Naive thymus-derived CD4-positive, alpha-beta T cell (primary cell): ENCODE results near the gene LARGE2. TPM values are rescaled to one million over a fixed set of nuclear protein-coding genes. Genes with fewer than 3 reads are reported as not detected.

Experiments
- ATAC-seq: fragments of 150-1000 bp; cut with Tn5 transposase; 2 replicates; pipeline ENCODE4 v1.10.0; 2021; ENCODE audit warnings: mild to moderate bottlenecking, moderate library complexity
- CTCF ChIA-PET: fragments of 350-600 bp; sonication (Branson Sonifier 250); formaldehyde crosslinking; loops from one replicate; lab custom pipeline; 2021; ENCODE audit warnings: antibody characterized with exemption; lab: Charles Lee
- POLR2A ChIA-PET: fragments of 350-600 bp; sonication (Branson Sonifier 250); formaldehyde crosslinking; loops from one replicate; lab custom pipeline; 2021; ENCODE audit warnings: antibody characterized with exemption, inconsistent platforms; lab: Charles Lee
- DNase-seq, 9 donors: peaks; one replicate each; pipeline versions ENCODE4 v3.0.0 to v3.0.0-alpha.2; 2020 to 2022; ENCODE audit warnings: mixed read lengths in 1 of 9
- H3K27ac ChIP-seq: one replicate; pipeline ENCODE4 v1.7.0; 2013; ENCODE audit warnings: mild to moderate bottlenecking, low read depth, low read length, moderate library complexity
- H3K27me3 ChIP-seq, 2 donors: one replicate each; pipeline ENCODE4 v1.7.0; 2013; ENCODE audit warnings: low read length in 2 of 2, mild to moderate bottlenecking in 2 of 2, moderate library complexity in 2 of 2; ENCODE audit not compliant: control insufficient read depth in 2 of 2, insufficient read depth in 2 of 2
- H3K36me3 ChIP-seq, 3 experiments: 1 replicate in 2 of 3; 2 replicates in 1 of 3; pipeline ENCODE4 v1.7.0; 2013; ENCODE audit warnings: low read length in 3 of 3, mild to moderate bottlenecking in 3 of 3, moderate library complexity in 1 of 3; ENCODE audit not compliant: insufficient read depth in 3 of 3, control insufficient read depth in 2 of 3
- H3K4me1 ChIP-seq, 2 donors: one replicate each; pipeline ENCODE4 v1.7.0; 2013; ENCODE audit warnings: low read length in 2 of 2, mild to moderate bottlenecking in 2 of 2, moderate library complexity in 1 of 2; ENCODE audit not compliant: control insufficient read depth in 2 of 2, insufficient read depth in 2 of 2
- H3K4me3 ChIP-seq: 2 replicates; pipeline ENCODE4 v1.7.0; 2013; ENCODE audit warnings: mild to moderate bottlenecking, low read length
- H3K9me3 ChIP-seq, 3 experiments: 1 replicate in 2 of 3; 2 replicates in 1 of 3; pipeline ENCODE4 v1.7.0; 2013; ENCODE audit warnings: low read length in 3 of 3; ENCODE audit not compliant: control insufficient read depth in 2 of 3
- H3K27ac Mint-ChIP-seq, 9 donors: one replicate each; pipeline ENCODE4 v1.8.0; 2020 to 2022; ENCODE audit warnings: mixed read lengths in 9 of 9, mild to moderate bottlenecking in 8 of 9, moderate library complexity in 5 of 9, inconsistent platforms in 2 of 9
- H3K27me3 Mint-ChIP-seq, 5 donors: one replicate each; pipeline ENCODE4 v1.8.0; 2021 to 2022; ENCODE audit warnings: mixed read lengths in 5 of 5, mild to moderate bottlenecking in 1 of 5
- H3K36me3 Mint-ChIP-seq, 5 donors: one replicate each; pipeline ENCODE4 v1.8.0; 2020 to 2022; ENCODE audit warnings: mixed read lengths in 5 of 5, mild to moderate bottlenecking in 3 of 5, inconsistent platforms in 1 of 5
- H3K4me1 Mint-ChIP-seq, 7 donors: one replicate each; pipeline ENCODE4 v1.8.0; 2020 to 2022; ENCODE audit warnings: mixed read lengths in 7 of 7, mild to moderate bottlenecking in 3 of 7, inconsistent platforms in 1 of 7
- H3K4me3 Mint-ChIP-seq, 10 donors: one replicate each; pipeline ENCODE4 v1.8.0; 2020 to 2022; ENCODE audit warnings: mild to moderate bottlenecking in 10 of 10, mixed read lengths in 10 of 10, moderate library complexity in 6 of 10, inconsistent platforms in 2 of 10
- H3K9me3 Mint-ChIP-seq, 11 donors: one replicate each; pipeline ENCODE4 v1.8.0; 2020 to 2022; ENCODE audit warnings: mixed read lengths in 11 of 11, mild to moderate bottlenecking in 4 of 11, inconsistent platforms in 1 of 11, moderate library complexity in 1 of 11
- intact Hi-C, 2 donors: fragments of 100-400 bp; cut with micrococcal nuclease; formaldehyde crosslinking; loops; one replicate each; pipeline ENCODE4 v1.15.1; 2023
- polyA plus RNA-seq, 2 donors: library from polyadenylated mRNA; unstranded; fragments of 300-500 nt; fragmentation: Illumina TruSeq; gene quantifications; one replicate each; pipeline ENCODE4 v1.2.3, GENCODE V29; 2021
- total RNA-seq, 6 experiments: library from RNA in 5 of 6; stranded (reverse) in 5 of 6; gene quantifications; 1 replicate in 5 of 6; 2 replicates in 1 of 6; pipeline ENCODE4 v1.2.3 and lab custom pipeline; 2021 to 2026

LARGE2 gene
- total and polyA plus RNA-seq, 7 experiments from 2014 or later, result 0.24 to 4.8 (median 1.6) TPM; not detected in 1

- Histone ChIP-seq H3K9me3 (no peaks in the 10 kb centered on the region), H3K4me1 (no peaks in the 10 kb centered on the region), H3K36me3 (peaks cover 0 to 14% (median 6%) of the 10 kb centered on the region in 3 experiments), H3K4me3 (no peak overlapping the region), H3K27ac (no peak overlapping the region), H3K27me3 (no peaks in the 10 kb centered on the region)
- POLR2A ChIA-PET, result interaction anchor here (0.8 kb wide), 1 partner anchor 1561 kb away, joined by 3 read pairs; no protein-coding TSS in a partner anchor
- H3K27ac Mint-ChIP-seq, result no peak overlapping the region
- peaks cover 5 to 38% (median 17%) of the 10 kb centered on the region in 5 donors for H3K36me3 Mint-ChIP-seq
- H3K9me3 Mint-ChIP-seq, result peaks cover 0 to 2% (median 0%) of the 10 kb centered on the region in 11 donors
- DNase-seq (no peak), ATAC-seq (no peak)
- intact Hi-C loops, result loop anchor here in 1 of 2 donors (10.0 kb wide), 1 partner anchor 273 kb away; no protein-coding TSS in a partner anchor
- no peak overlapping the region for H3K4me3 Mint-ChIP-seq
- peaks cover 0 to 5% (median 0%) of the 10 kb centered on the region in 7 donors for H3K4me1 Mint-ChIP-seq
- CTCF ChIA-PET, result no interaction called here
- no peaks in the 10 kb centered on the region for H3K27me3 Mint-ChIP-seq
These were observed 39.3 kb downstream of the LARGE2 start for GRCh38 chr11:45961751-45962240.

GRCh38 chr11:45964911-45965389, 42.5 kb downstream of the LARGE2 start:
- peaks cover 0 to 23% (median 8%) of the 10 kb centered on the region in 5 donors for H3K36me3 Mint-ChIP-seq
- Histone ChIP-seq H3K9me3 (no peaks in the 10 kb centered on the region), H3K27me3 (no peaks in the 10 kb centered on the region), H3K27ac (no peak overlapping the region), H3K4me3 (no peak overlapping the region), H3K36me3 (peaks cover 0 to 25% (median 6%) of the 10 kb centered on the region in 3 experiments), H3K4me1 (no peaks in the 10 kb centered on the region)
- DNase-seq, result peak; percentile 11 to 68 (median 61)
- no peak overlapping the region for H3K27ac Mint-ChIP-seq
- no peaks in the 10 kb centered on the region for H3K9me3 Mint-ChIP-seq
- no peaks in the 10 kb centered on the region for H3K4me1 Mint-ChIP-seq
- H3K4me3 Mint-ChIP-seq, result no peak overlapping the region
- ATAC-seq, result peak; percentile 96
- CTCF ChIA-PET, result interaction anchor here (0.7 to 3.4 kb wide), 19 partner anchors 9 to 546 kb away, joined by 3 to 33 read pairs (median 3); partner anchors contain the start of genes CRY2 and PEX16
- H3K27me3 Mint-ChIP-seq, result no peaks in the 10 kb centered on the region
- intact Hi-C loops, result loop anchor here (1.0 to 10.0 kb wide), 7 partner anchors 41 to 573 kb away; no protein-coding TSS in a partner anchor
- POLR2A ChIA-PET, result interaction anchor here (0.6 to 0.9 kb wide), 3 partner anchors 42 to 1110 kb away, joined by 3 read pairs; no protein-coding TSS in a partner anchor

GRCh38 chr11:45967506-45967905, 45.0 kb downstream of the LARGE2 start:
- Histone ChIP-seq H3K4me3 (no peak overlapping the region), H3K36me3 (peaks cover 0 to 36% (median 6%) of the 10 kb centered on the region in 3 experiments), H3K27me3 (no peaks in the 10 kb centered on the region), H3K4me1 (no peaks in the 10 kb centered on the region), H3K27ac (no peak overlapping the region), H3K9me3 (no peaks in the 10 kb centered on the region)
- Mint-ChIP-seq H3K4me1 (no peaks in the 10 kb centered on the region), H3K27me3 (no peaks in the 10 kb centered on the region), H3K4me3 (no peak overlapping the region), H3K27ac (peak overlapping the region in 2 of 9 donors; percentile 18 to 65), H3K36me3 (peaks cover 0 to 9% (median 4%) of the 10 kb centered on the region in 5 donors), H3K9me3 (no peaks in the 10 kb centered on the region)
- POLR2A ChIA-PET, result no interaction called here
- CTCF ChIA-PET, result no interaction called here
- intact Hi-C loops, result loop anchor here (5.0 to 10.0 kb wide), 2 partner anchors 267 to 270 kb away; no protein-coding TSS in a partner anchor
- ATAC-seq (no peak), DNase-seq (no peak)

GRCh38 chr11:45968901-45969300, 46.4 kb downstream of the LARGE2 start:
- Histone ChIP-seq H3K4me1 (no peaks in the 10 kb centered on the region), H3K27ac (no peak overlapping the region), H3K27me3 (no peaks in the 10 kb centered on the region), H3K36me3 (peaks cover 0 to 36% (median 6%) of the 10 kb centered on the region in 3 experiments), H3K4me3 (no peak overlapping the region), H3K9me3 (no peaks in the 10 kb centered on the region)
- Mint-ChIP-seq H3K27me3 (no peaks in the 10 kb centered on the region), H3K36me3 (peaks cover 0 to 9% (median 4%) of the 10 kb centered on the region in 5 donors), H3K27ac (peak overlapping the region in 1 of 9 donors; percentile 28), H3K9me3 (no peaks in the 10 kb centered on the region), H3K4me3 (no peak overlapping the region), H3K4me1 (no peaks in the 10 kb centered on the region)
- no peak for ATAC-seq
- ChIA-PET POLR2A (no interaction called here), CTCF (no interaction called here)
- intact Hi-C loops, result loop anchor here (5.0 to 10.0 kb wide), 2 partner anchors 266 to 268 kb away; no protein-coding TSS in a partner anchor
- no peak for DNase-seq

GRCh38 chr11:45973601-45974000, 51.1 kb downstream of the LARGE2 start:
- ATAC-seq (no peak), DNase-seq (no peak)
- Mint-ChIP-seq H3K36me3 (peaks cover 4 to 24% (median 7%) of the 10 kb centered on the region in 5 donors), H3K9me3 (no peaks in the 10 kb centered on the region), H3K4me3 (no peak overlapping the region), H3K4me1 (peaks cover 0 to 1% (median 0%) of the 10 kb centered on the region in 7 donors), H3K27ac (no peak overlapping the region), H3K27me3 (no peaks in the 10 kb centered on the region)
- CTCF ChIA-PET, result no interaction called here
- POLR2A ChIA-PET, result no interaction called here
- H3K27me3 ChIP-seq, result no peaks in the 10 kb centered on the region
- no peak overlapping the region for H3K27ac ChIP-seq
- no peaks in the 10 kb centered on the region for H3K9me3 ChIP-seq
- no peaks in the 10 kb centered on the region for H3K4me1 ChIP-seq
- intact Hi-C loops, result no loop called here
- H3K4me3 ChIP-seq, result no peak overlapping the region
- peaks cover 0 to 41% (median 4%) of the 10 kb centered on the region in 3 experiments for H3K36me3 ChIP-seq

- POLR2A ChIA-PET, result interaction anchor here (1.0 kb wide), 1 partner anchor 16 kb away, joined by 3 read pairs; no protein-coding TSS in a partner anchor
- intact Hi-C loops, result no loop called here
- no peaks in the 10 kb centered on the region for H3K9me3 Mint-ChIP-seq
- peaks cover 4 to 40% (median 6%) of the 10 kb centered on the region in 3 experiments for H3K36me3 ChIP-seq
- peaks cover 5 to 28% (median 9%) of the 10 kb centered on the region in 5 donors for H3K36me3 Mint-ChIP-seq
- DNase-seq (no peak), ATAC-seq (no peak)
- H3K9me3 ChIP-seq, result no peaks in the 10 kb centered on the region
- H3K27me3 Mint-ChIP-seq, result no peaks in the 10 kb centered on the region
- H3K27ac Mint-ChIP-seq, result peak overlapping the region in 1 of 9 donors; percentile 2
- H3K4me3 Mint-ChIP-seq, result no peak overlapping the region
- peaks cover 0 to 3% (median 0%) of the 10 kb centered on the region in 7 donors for H3K4me1 Mint-ChIP-seq
- no peak overlapping the region for H3K27ac ChIP-seq
- H3K27me3 ChIP-seq, result no peaks in the 10 kb centered on the region
- H3K4me1 ChIP-seq, result no peaks in the 10 kb centered on the region
- H3K4me3 ChIP-seq, result no peak overlapping the region
- CTCF ChIA-PET, result interaction anchor here (0.6 kb wide), 1 partner anchor 603 kb away, joined by 3 read pairs; no protein-coding TSS in a partner anchor
These were observed 52.4 kb downstream of the LARGE2 start for GRCh38 chr11:45974806-45975205.
